Measurements from ENCODE around the gene DNPEP. TPM values are rescaled to one million over a fixed set of nuclear protein-coding genes. Genes with fewer than 3 reads are reported as not detected.

The DNPEP gene
- total RNA-seq, 1 experiment from 2014 or later, result 69.2 TPM

GRCh38 chr2:219410390-219410789 lies 22.7 kb upstream of the DNPEP start:
- H3K9me3 ChIP-seq (ENCODE audit: low read depth, low read length, poor library complexity, severe bottlenecking), result no peaks in the 10 kb centered on the region
- TF ChIP-seq EZH2 (IDR thresholded peaks at IDR 0.05; ENCODE audit: borderline replicate concordance, low read depth, low read length, poor library complexity, severe bottlenecking), result no peak
- TF ChIP-seq, protein P1, sequence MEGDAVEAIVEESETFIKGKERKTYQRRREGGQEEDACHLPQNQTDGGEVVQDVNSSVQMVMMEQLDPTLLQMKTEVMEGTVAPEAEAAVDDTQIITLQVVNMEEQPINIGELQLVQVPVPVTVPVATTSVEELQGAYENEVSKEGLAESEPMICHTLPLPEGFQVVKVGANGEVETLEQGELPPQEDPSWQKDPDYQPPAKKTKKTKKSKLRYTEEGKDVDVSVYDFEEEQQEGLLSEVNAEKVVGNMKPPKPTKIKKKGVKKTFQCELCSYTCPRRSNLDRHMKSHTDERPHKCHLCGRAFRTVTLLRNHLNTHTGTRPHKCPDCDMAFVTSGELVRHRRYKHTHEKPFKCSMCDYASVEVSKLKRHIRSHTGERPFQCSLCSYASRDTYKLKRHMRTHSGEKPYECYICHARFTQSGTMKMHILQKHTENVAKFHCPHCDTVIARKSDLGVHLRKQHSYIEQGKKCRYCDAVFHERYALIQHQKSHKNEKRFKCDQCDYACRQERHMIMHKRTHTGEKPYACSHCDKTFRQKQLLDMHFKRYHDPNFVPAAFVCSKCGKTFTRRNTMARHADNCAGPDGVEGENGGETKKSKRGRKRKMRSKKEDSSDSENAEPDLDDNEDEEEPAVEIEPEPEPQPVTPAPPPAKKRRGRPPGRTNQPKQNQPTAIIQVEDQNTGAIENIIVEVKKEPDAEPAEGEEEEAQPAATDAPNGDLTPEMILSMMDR (conservative IDR thresholded peaks at IDR 0.05; ENCODE audit: low read depth, low read length), result no peak
- intact Hi-C loops (cut with micrococcal nuclease; ENCODE audit: unreplicated experiment), result no loop called here
- H3K4me1 ChIP-seq (ENCODE audit: insufficient read depth, low read length, poor library complexity, severe bottlenecking), result no peaks in the 10 kb centered on the region
- no peak overlapping the region for H3K27ac ChIP-seq (ENCODE audit: low read depth, low read length, poor library complexity, severe bottlenecking)
- ChIA-PET CTCF (interaction anchor here (0.7 kb wide), 1 partner anchor 119 kb away, joined by 4 read pairs; no protein-coding TSS in a partner anchor), POLR2A (ENCODE audit: low non-redundant PET) (no interaction called here)
- BruUV-seq (replicated peaks), result no TSS peak
- H3K36me3 ChIP-seq (ENCODE audit: insufficient read depth, low read length, poor library complexity, severe bottlenecking), result no peaks in the 10 kb centered on the region
- H3K27me3 ChIP-seq (replicated peaks; ENCODE audit: insufficient read depth, low read depth, low read length, poor library complexity), result no peaks in the 10 kb centered on the region
- DNase-seq (ENCODE audit: low spot score), result no peak
- no peak overlapping the region for H3K4me3 ChIP-seq (ENCODE audit: low read depth, low read length, poor library complexity, severe bottlenecking)

- CTCF ChIA-PET, result no interaction called here
- Histone ChIP-seq H3K4me1 (ENCODE audit: insufficient read depth, low read length, poor library complexity, severe bottlenecking) (no peaks in the 10 kb centered on the region), H3K4me3 (ENCODE audit: low read depth, low read length, poor library complexity, severe bottlenecking) (no peak overlapping the region), H3K27ac (ENCODE audit: low read depth, low read length, poor library complexity, severe bottlenecking) (no peak overlapping the region), H3K27me3 (replicated peaks; ENCODE audit: insufficient read depth, low read depth, low read length, poor library complexity) (no peaks in the 10 kb centered on the region), H3K36me3 (ENCODE audit: insufficient read depth, low read length, poor library complexity, severe bottlenecking) (no peaks in the 10 kb centered on the region), H3K9me3 (ENCODE audit: low read depth, low read length, poor library complexity, severe bottlenecking) (no peaks in the 10 kb centered on the region)
- DNase-seq (ENCODE audit: low spot score), result no peak
- no TSS peak for BruUV-seq (replicated peaks)
- intact Hi-C loops (cut with micrococcal nuclease; ENCODE audit: unreplicated experiment), result no loop called here
- no peak for TF ChIP-seq EZH2 (IDR thresholded peaks at IDR 0.05; ENCODE audit: borderline replicate concordance, low read depth, low read length, poor library complexity, severe bottlenecking)
- TF ChIP-seq, protein P1 (conservative IDR thresholded peaks at IDR 0.05; ENCODE audit: low read depth, low read length), result no peak
- POLR2A ChIA-PET (ENCODE audit: low non-redundant PET), result no interaction called here
Observed at GRCh38 chr2:219409619-219410018, 21.9 kb upstream of the DNPEP start.

GRCh38 chr2:219408631-219409030 lies 20.9 kb upstream of the DNPEP start:
- H3K36me3 ChIP-seq (ENCODE audit: insufficient read depth, low read length, poor library complexity, severe bottlenecking), result no peaks in the 10 kb centered on the region
- no peak for DNase-seq (ENCODE audit: low spot score)
- no peak overlapping the region for H3K4me3 ChIP-seq (ENCODE audit: low read depth, low read length, poor library complexity, severe bottlenecking)
- intact Hi-C loops (cut with micrococcal nuclease; ENCODE audit: unreplicated experiment), result no loop called here
- ChIA-PET POLR2A (ENCODE audit: low non-redundant PET) (no interaction called here), CTCF (interaction anchor here (0.6 kb wide), 1 partner anchor 102 kb away, joined by 7 read pairs; no protein-coding TSS in a partner anchor)
- H3K27me3 ChIP-seq (replicated peaks; ENCODE audit: insufficient read depth, low read depth, low read length, poor library complexity), result no peaks in the 10 kb centered on the region
- no peaks in the 10 kb centered on the region for H3K9me3 ChIP-seq (ENCODE audit: low read depth, low read length, poor library complexity, severe bottlenecking)
- H3K27ac ChIP-seq (ENCODE audit: low read depth, low read length, poor library complexity, severe bottlenecking), result no peak overlapping the region
- H3K4me1 ChIP-seq (ENCODE audit: insufficient read depth, low read length, poor library complexity, severe bottlenecking), result no peaks in the 10 kb centered on the region
- no TSS peak for BruUV-seq (replicated peaks)
- TF ChIP-seq, protein P1 (conservative IDR thresholded peaks at IDR 0.05; ENCODE audit: low read depth, low read length), result no peak

All from A673 (cell line).